Esophagus squamous epithelium (tissue), 5 donors: ENCODE data around the gene SPP1. TPM values are rescaled to one million over a fixed set of nuclear protein-coding genes. Genes with fewer than 3 reads are reported as not detected.

Experiments
- DNase-seq: peaks from one replicate; lab custom pipeline; 2025; lab: John Stamatoyannopoulos, UW
- H3K27ac ChIP-seq, 4 donors: fragments of 200-600 bp; sonication (generic); one replicate each; pipeline ENCODE4 v1.5.1; 2016 to 2019; ENCODE audit warnings: mild to moderate bottlenecking in 1 of 4
- H3K27me3 ChIP-seq, 4 donors: fragments of 200-600 bp; sonication (generic); 1 replicate in 3 of 4; 2 replicates in 1 of 4; pipeline versions ENCODE4 v1.5.1 to v1.6.0; 2017 to 2021; ENCODE audit warnings: antibody characterized with exemption in 1 of 4
- H3K36me3 ChIP-seq, 3 donors: fragments of 200-600 bp; sonication (generic); one replicate each; pipeline ENCODE4 v1.5.1; 2016 to 2019
- H3K4me1 ChIP-seq, 3 donors: fragments of 200-600 bp; sonication (generic); one replicate each; pipeline ENCODE4 v1.5.1; 2017 to 2019
- H3K4me3 ChIP-seq, 4 donors: fragments of 200-600 bp; sonication (generic); 1 replicate in 3 of 4; 2 replicates in 1 of 4; pipeline ENCODE4 v1.5.1; 2016 to 2019; ENCODE audit warnings: mild to moderate bottlenecking in 2 of 4, moderate library complexity in 1 of 4
- H3K9me3 ChIP-seq, 3 donors: fragments of 200-600 bp; sonication (generic); one replicate each; pipeline ENCODE4 v1.5.1; 2016 to 2019
- POLR2A ChIP-seq, 4 donors: fragments of 450-650 bp; IDR thresholded peaks; one replicate each; pipeline ENCODE4 v1.6.1; 2017; ENCODE audit warnings: antibody characterized with exemption in 4 of 4, mild to moderate bottlenecking in 4 of 4, moderate library complexity in 3 of 4
- WGBS, 2 donors: methylation state at CpG; one replicate each; pipeline ENCODE4 v1.1.5; 2018; 5-methylcytosine and 5-hydroxymethylcytosine counted together
- intact Hi-C: fragments of 100-400 bp; cut with DNase I; formaldehyde crosslinking; loops from one replicate; pipeline ENCODE4 v1.15.0; 2022
- total RNA-seq, 4 donors: library from RNA; depleted of rRNA; stranded (reverse); fragments of >200 nt; gene quantifications; one replicate each; pipeline ENCODE4 v1.1.0, GENCODE V29; 2016
- TF ChIP-seq, protein P1 (sequence below), 6 experiments: fragments of 450-650 bp in 4 of 6; fragments of 200-600 bp in 2 of 6; sonication (generic) in 2 of 6; IDR thresholded peaks; one replicate each; pipeline ENCODE4 v1.5.1; 2016 to 2019; ENCODE audit warnings: antibody characterized with exemption in 6 of 6, mild to moderate bottlenecking in 4 of 6, moderate library complexity in 4 of 6
- donor health status: DM: yes; HTN: yes; CAD: no.

The SPP1 gene
- 1 to 10 TPM in 2 of 4 donors, under 1 TPM in 2; 0.15 to 4.0 (median 2.5) TPM for total RNA-seq

DNA sequence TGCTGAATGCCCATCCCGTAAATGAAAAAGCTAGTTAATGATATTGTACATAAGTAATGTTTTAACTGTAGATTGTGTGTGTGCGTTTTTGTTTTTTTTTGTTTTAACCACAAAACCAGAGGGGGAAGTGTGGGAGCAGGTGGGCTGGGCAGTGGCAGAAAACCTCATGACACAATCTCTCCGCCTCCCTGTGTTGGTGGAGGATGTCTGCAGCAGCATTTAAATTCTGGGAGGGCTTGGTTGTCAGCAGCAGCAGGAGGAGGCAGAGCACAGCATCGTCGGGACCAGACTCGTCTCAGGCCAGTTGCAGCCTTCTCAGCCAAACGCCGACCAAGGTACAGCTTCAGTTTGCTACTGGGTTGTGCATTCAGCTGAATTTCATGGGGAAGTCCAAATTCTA is at the start of gene SPP1:
SPP1 (plus strand) TSS at position 249 of the 400 bp plus-strand sequence. CDS start 1,182 bp downstream, outside the sequence.
- peaks cover 0 to 19% (median 0%) of the 10 kb centered on the region in 4 donors for H3K27me3 ChIP-seq
- DNase-seq = no peak
- no peak for TF ChIP-seq POLR2A (IDR thresholded peaks at IDR 0.05)
- TF ChIP-seq, protein P1, sequence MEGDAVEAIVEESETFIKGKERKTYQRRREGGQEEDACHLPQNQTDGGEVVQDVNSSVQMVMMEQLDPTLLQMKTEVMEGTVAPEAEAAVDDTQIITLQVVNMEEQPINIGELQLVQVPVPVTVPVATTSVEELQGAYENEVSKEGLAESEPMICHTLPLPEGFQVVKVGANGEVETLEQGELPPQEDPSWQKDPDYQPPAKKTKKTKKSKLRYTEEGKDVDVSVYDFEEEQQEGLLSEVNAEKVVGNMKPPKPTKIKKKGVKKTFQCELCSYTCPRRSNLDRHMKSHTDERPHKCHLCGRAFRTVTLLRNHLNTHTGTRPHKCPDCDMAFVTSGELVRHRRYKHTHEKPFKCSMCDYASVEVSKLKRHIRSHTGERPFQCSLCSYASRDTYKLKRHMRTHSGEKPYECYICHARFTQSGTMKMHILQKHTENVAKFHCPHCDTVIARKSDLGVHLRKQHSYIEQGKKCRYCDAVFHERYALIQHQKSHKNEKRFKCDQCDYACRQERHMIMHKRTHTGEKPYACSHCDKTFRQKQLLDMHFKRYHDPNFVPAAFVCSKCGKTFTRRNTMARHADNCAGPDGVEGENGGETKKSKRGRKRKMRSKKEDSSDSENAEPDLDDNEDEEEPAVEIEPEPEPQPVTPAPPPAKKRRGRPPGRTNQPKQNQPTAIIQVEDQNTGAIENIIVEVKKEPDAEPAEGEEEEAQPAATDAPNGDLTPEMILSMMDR (IDR thresholded peaks at IDR 0.05) = no peak
- H3K4me3 ChIP-seq = no peak within 1 kb of the TSS
- H3K4me1 ChIP-seq = peaks cover 0 to 7% (median 5%) of the 10 kb centered on the region in 3 donors
- H3K9me3 ChIP-seq = no peaks in the 10 kb centered on the region
- 21 to 39% methylated on average over 7 to 8 of the region's 8 CpGs for WGBS, 2 donors
- intact Hi-C loops = no loop called here
- H3K27ac ChIP-seq = no peak within 1 kb of the TSS
- H3K36me3 ChIP-seq = no peaks in the 10 kb centered on the region

DNA sequence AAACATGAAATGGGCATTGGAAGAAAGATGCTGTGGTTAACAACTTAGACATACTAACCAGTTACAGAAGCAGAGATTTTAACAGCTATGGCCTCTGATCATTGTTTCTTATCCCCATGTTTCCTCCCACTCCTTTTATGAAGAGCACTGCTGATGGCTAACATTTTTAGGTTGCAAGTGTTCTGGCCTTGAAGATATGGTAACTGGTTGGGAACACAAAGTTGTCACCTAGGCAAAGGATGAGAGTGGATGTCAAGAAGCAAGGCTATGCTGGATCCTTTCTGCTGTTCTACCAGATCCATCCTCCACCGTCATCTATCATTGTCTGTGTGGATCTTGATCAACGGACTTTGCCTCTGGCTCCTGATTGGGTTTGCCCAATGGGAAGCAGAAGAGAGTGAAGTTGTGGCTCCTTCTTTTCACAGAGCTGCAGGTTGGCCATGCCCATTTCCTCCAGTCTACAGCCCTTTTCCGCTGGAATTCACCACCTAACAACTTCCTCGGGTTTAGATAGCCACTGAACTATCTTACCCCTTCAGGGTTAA is 48.9 kb upstream of the SPP1 start:
- intact Hi-C loops = no loop called here

DNA sequence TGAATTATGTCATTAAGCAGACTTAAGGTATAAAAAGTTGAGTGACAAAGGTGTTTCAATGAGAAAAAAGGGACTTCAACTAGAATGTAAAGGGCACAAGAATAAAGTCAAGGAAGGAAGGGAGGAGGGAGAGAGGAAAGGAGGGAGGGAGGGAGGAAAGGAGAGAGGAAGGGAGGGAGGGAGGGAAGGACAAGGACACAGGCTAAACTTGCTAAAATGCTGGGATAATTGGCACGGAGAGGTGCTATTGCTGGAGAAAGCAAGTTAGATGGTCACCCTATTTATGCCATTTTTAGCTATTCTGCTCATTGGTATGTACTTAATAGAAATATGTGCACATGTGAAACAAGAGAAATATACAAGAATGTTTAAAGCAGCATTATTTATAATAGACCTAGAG is 44.9 kb upstream of the SPP1 start:
- intact Hi-C loops = no loop called here

More for the DNA sequence above, 48.9 kb upstream of the SPP1 start:
- Histone ChIP-seq H3K9me3 (no peaks in the 10 kb centered on the region), H3K36me3 (no peaks in the 10 kb centered on the region), H3K27me3 (no peaks in the 10 kb centered on the region), H3K4me3 (no peak overlapping the region), H3K4me1 (no peaks in the 10 kb centered on the region), H3K27ac (no peak overlapping the region)
- TF ChIP-seq POLR2A (IDR thresholded peaks at IDR 0.05) = no peak
- TF ChIP-seq, protein P1 (IDR thresholded peaks at IDR 0.05) = no peak
- no peak for DNase-seq
- 72 to 84% methylated on average over 4 of the region's 4 CpGs for WGBS, 2 donors

DNA sequence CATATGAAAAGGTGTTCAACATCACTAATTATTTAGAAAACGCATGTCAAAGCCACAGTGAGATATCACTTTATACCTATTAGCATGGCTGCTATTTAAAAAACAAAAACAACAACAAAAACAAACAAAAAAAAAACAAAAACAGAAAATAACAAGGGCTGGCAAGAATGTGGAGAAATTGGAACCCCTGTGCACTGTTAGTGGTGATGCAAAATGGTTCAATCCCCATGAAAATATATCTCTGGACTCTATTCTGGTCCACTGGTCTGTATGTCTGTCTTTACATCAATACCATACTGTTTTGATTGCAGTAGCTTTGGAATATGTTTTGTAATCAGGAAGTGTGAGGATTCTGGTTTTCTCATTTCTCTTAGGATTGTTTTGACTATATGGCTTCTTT is 43.6 kb upstream of the SPP1 start:
- no peaks in the 10 kb centered on the region for H3K27me3 ChIP-seq
- DNase-seq = no peak
- H3K36me3 ChIP-seq = no peaks in the 10 kb centered on the region
- TF ChIP-seq, protein P1 (IDR thresholded peaks at IDR 0.05) = no peak
- TF ChIP-seq POLR2A (IDR thresholded peaks at IDR 0.05) = no peak
- no peaks in the 10 kb centered on the region for H3K4me1 ChIP-seq
- intact Hi-C loops = no loop called here
- H3K9me3 ChIP-seq = no peaks in the 10 kb centered on the region
- H3K27ac ChIP-seq = no peak overlapping the region
- H3K4me3 ChIP-seq = no peak overlapping the region
- 57 to 66% methylated on average over 1 of the region's 1 CpG for WGBS, 2 donors

More for the DNA sequence above, 44.9 kb upstream of the SPP1 start:
- TF ChIP-seq, protein P1 (IDR thresholded peaks at IDR 0.05) = no peak
- TF ChIP-seq POLR2A (IDR thresholded peaks at IDR 0.05) = no peak
- Histone ChIP-seq H3K36me3 (no peaks in the 10 kb centered on the region), H3K4me1 (no peaks in the 10 kb centered on the region), H3K27ac (no peak overlapping the region), H3K4me3 (no peak overlapping the region), H3K27me3 (no peaks in the 10 kb centered on the region), H3K9me3 (no peaks in the 10 kb centered on the region)
- 56 to 85% methylated on average over 1 of the region's 1 CpG for WGBS, 2 donors
- DNase-seq = no peak

DNA sequence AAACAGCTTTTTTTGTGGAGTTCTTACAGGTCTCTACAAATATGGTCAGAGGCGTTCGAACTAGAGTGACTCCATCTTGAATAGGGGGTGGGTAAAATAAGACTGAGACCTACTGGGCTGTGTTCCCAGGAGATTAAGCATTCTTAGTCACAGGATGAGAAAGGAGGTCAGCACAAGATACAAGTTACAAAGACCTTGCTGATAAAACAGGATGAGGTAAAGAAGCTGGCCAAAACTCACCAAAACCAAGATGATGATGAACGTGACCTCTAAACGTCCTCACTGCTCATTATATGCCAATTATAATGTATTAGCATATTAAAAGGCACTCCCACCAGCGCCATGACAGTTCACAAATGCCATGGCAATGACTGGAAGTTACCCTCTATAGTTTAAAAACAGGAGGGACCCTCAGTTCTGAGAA is 42.8 kb upstream of the SPP1 start:
- H3K27ac ChIP-seq = no peak overlapping the region
- DNase-seq = no peak
- no peaks in the 10 kb centered on the region for H3K27me3 ChIP-seq
- intact Hi-C loops = no loop called here
- H3K9me3 ChIP-seq = no peaks in the 10 kb centered on the region
- no peaks in the 10 kb centered on the region for H3K36me3 ChIP-seq
- no peak overlapping the region for H3K4me3 ChIP-seq
- no peaks in the 10 kb centered on the region for H3K4me1 ChIP-seq
- TF ChIP-seq POLR2A (IDR thresholded peaks at IDR 0.05) = no peak
- TF ChIP-seq, protein P1 (IDR thresholded peaks at IDR 0.05) = no peak
- 69 to 75% methylated on average over 5 of the region's 5 CpGs for WGBS, 2 donors
